22Rv1 (cell line): Measurements from ENCODE around the gene RBM44.

Experiments used
- H3K27ac ChIP-seq: fragments of 450-650 bp; 2 replicates; pipeline ENCODE4 v1.5.1; 2017
- ZFX ChIP-seq: fragments of 450-650 bp; IDR thresholded peaks from 2 replicates; pipeline ENCODE4 v1.6.1; 2017; ENCODE audit warnings: antibody characterized with exemption, borderline replicate concordance
- TF ChIP-seq, protein P1 (sequence below): fragments of 450-650 bp; IDR thresholded peaks from 2 replicates; pipeline ENCODE4 v1.5.1; 2017; ENCODE audit warnings: mild to moderate bottlenecking

Gene RBM44

DNA sequence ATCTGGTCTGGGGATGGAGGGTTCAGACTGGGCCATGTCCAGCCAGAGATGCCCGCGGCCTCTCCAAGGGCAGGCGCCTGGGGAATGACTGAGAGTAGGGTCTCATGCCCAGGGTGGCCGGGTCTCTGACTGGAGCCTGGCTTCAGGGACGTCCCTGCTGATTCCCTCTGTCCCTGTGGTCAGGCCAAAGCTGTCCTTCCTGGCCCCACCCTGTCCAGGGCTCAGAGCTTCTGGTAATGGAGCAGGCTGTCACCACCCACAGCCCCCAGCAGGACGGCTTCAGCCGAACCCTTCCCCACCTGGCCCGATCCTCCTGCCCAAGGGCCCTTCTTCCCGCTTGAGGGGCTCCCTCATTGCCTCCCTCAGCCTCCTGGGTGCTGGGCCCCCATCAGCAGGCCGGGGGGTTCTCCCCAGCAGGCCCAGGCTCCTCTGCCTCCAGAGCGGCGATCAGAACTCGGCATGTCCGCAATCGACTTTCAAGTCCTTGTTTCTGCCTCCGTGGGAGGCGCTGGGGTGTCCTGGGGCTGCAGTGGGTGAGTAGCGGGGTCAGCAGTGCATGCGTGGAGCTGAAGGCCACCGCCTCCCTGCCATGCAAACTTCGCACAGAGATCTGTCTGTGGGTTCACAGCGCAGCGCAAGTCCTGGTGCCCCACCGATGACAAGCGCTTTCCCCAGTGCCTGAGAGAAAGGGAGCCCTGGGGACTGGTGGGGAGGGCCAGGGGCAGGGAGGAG lies 79.2 kb downstream of the RBM44 start:
- TF ChIP-seq ZFX = no peak
- TF ChIP-seq, protein P1, sequence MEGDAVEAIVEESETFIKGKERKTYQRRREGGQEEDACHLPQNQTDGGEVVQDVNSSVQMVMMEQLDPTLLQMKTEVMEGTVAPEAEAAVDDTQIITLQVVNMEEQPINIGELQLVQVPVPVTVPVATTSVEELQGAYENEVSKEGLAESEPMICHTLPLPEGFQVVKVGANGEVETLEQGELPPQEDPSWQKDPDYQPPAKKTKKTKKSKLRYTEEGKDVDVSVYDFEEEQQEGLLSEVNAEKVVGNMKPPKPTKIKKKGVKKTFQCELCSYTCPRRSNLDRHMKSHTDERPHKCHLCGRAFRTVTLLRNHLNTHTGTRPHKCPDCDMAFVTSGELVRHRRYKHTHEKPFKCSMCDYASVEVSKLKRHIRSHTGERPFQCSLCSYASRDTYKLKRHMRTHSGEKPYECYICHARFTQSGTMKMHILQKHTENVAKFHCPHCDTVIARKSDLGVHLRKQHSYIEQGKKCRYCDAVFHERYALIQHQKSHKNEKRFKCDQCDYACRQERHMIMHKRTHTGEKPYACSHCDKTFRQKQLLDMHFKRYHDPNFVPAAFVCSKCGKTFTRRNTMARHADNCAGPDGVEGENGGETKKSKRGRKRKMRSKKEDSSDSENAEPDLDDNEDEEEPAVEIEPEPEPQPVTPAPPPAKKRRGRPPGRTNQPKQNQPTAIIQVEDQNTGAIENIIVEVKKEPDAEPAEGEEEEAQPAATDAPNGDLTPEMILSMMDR = no peak
- H3K27ac ChIP-seq = peak overlapping the region; percentile 58

GRCh38 chr2:237878321-237879057 lies 79.9 kb downstream of the RBM44 start:
- H3K27ac ChIP-seq = peak overlapping the region; percentile 58
- TF ChIP-seq, protein P1 = no peak
- TF ChIP-seq ZFX = no peak

DNA sequence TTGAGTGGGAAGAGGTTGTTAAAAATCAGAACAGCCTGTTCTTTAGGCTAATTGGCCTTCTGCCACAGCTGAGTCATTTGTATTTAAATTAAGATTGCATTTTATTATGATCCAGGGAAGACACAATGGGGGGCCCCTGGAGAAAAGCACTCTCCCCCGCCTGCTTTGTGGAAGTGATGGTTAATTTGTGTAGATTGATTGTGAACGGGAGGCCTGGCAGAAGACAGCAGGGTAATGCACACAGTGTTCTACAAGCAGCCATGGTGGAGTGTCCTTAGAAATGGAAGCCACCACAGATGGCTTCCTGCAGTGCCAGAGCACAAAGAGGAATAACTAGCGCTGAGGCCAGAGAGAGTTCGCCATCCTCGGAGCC lies 80.5 kb downstream of the RBM44 start:
- TF ChIP-seq, protein P1 = no peak
- no peak for TF ChIP-seq ZFX
- H3K27ac ChIP-seq = peak overlapping the region; percentile 58

- TF ChIP-seq, protein P1 = no peak
- TF ChIP-seq ZFX = no peak
- no peak overlapping the region for H3K27ac ChIP-seq
Measured at GRCh38 chr2:237879991-237880560, 81.5 kb downstream of the RBM44 start.

DNA sequence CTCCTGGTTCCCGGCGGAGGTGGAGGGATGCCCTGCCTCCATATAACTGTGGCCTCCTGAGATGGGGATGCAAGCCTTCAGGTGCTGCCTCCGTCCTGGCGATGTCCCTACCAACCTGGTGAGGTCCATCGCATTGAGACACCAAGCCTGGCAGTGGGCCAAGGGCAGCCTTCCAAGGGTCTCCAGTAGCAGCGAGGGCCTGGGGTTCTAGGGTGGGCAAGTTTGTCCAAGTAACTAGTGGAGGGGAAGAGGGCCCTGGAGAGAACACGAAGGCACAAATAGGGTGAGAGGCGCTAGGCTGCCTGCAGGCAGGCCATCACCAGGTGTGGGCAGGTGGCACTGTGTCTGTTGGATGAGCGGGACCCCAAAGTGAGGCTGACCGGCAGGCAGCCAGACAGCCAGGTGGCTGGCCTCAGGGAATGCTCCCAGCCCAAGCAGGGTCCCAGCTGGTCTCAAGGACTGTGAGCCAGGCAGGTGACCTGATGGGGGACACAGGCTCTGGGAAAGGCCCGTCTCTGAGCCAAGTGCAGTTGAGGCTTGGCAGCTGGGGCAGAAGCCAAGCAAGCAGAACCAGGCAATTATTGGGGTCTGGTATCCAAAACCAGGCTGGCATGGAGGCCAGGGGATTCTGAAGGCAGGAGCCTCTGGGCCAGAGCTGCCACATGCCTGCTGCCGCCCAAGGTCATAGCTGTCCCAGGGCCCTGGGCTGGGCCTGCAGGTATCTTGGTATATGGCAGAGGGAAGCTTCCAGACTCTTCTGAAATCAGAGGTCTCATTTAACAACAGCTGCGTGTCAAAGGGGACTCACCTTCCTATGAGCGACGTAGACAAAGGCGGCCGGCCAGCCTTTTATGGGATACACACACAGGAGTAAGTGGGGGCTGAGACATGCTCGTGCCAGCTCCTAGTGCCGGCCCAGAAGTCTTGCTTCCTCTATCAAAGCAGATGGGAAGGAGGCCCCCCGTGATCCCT lies 84.2 kb downstream of the RBM44 start:
- H3K27ac ChIP-seq = no peak overlapping the region

GRCh38 chr2:237883951-237884446 lies 85.4 kb downstream of the RBM44 start:
- TF ChIP-seq, protein P1 = no peak
- TF ChIP-seq ZFX = no peak
- H3K27ac ChIP-seq = no peak overlapping the region

More for the DNA sequence above, 84.2 kb downstream of the RBM44 start:
- no peak for TF ChIP-seq ZFX
- TF ChIP-seq, protein P1 = no peak
